Endothelial cell (in vitro differentiated cells): ENCODE data around the gene HPGD. TPM values are rescaled to one million over a fixed set of nuclear protein-coding genes. Genes with fewer than 3 reads are reported as not detected.

Experiments
- DNase-seq: peaks from one replicate; pipeline ENCODE4 v3.0.0; 2021; ENCODE audit warnings: low spot score
- H3K27ac Mint-ChIP-seq: one replicate; pipeline ENCODE4 v1.8.0; 2021; ENCODE audit warnings: mixed read lengths, inconsistent platforms; ENCODE audit not compliant: unreplicated experiment
- H3K27me3 Mint-ChIP-seq: one replicate; pipeline ENCODE4 v1.8.0; 2021; ENCODE audit warnings: mild to moderate bottlenecking, moderate library complexity, mixed read lengths, inconsistent platforms; ENCODE audit not compliant: unreplicated experiment
- H3K36me3 Mint-ChIP-seq: one replicate; pipeline ENCODE4 v1.8.0; 2021; ENCODE audit warnings: mild to moderate bottlenecking, low read depth, mixed read lengths, inconsistent platforms; ENCODE audit not compliant: unreplicated experiment
- H3K4me1 Mint-ChIP-seq: one replicate; pipeline ENCODE4 v1.8.0; 2021; ENCODE audit warnings: mild to moderate bottlenecking, mixed read lengths, inconsistent platforms; ENCODE audit not compliant: unreplicated experiment
- H3K4me3 Mint-ChIP-seq: one replicate; pipeline ENCODE4 v1.8.0; 2021; ENCODE audit warnings: mild to moderate bottlenecking, mixed read lengths, inconsistent platforms; ENCODE audit not compliant: unreplicated experiment
- H3K9me3 Mint-ChIP-seq: one replicate; pipeline ENCODE4 v1.8.0; 2021; ENCODE audit warnings: mixed read lengths, inconsistent platforms; ENCODE audit not compliant: unreplicated experiment
- long read RNA-seq: library from polyadenylated mRNA; unstranded; transcript quantifications from one replicate; pipeline ENCODE4 v2.0.0, GENCODE V29; 2020; ENCODE audit not compliant: unreplicated experiment
- total RNA-seq: library from RNA; stranded (reverse); fragmentation: NEBNext Ultra II Directional; extraction: Animal tissue kit (Norgen Biotek cat#: 25700); gene quantifications from one replicate; pipeline ENCODE4 v1.2.1, GENCODE V29; 2021; ENCODE audit not compliant: unreplicated experiment
- TF ChIP-seq, protein P1 (sequence below): fragments of 200-600 bp; sonication (generic); IDR thresholded peaks from one replicate; pipeline ENCODE4 v1.5.0; 2021; ENCODE audit warnings: antibody characterized with exemption; ENCODE audit not compliant: unreplicated experiment

Gene HPGD
- total RNA-seq: 14.6 TPM
- long read RNA-seq, transcript HPGD-202 (7 exons, 3,027 nt): major isoform, 14 of 19 reads
- long read RNA-seq, partial matches to known transcripts: 3 of 19 reads
- long read RNA-seq, other reads (novel, unspliced or antisense): 0 of 19 reads

- Mint-ChIP-seq H3K9me3 (no peaks in the 10 kb centered on the region), H3K4me3 (peak within 1 kb of the TSS; percentile 92), H3K4me1 (peaks cover 14% of the 10 kb centered on the region), H3K27me3 (peaks cover 1% of the 10 kb centered on the region), H3K27ac (peak within 1 kb of the TSS; percentile 41), H3K36me3 (no peaks in the 10 kb centered on the region)
- DNase-seq: peak; percentile 54
- TF ChIP-seq, protein P1, sequence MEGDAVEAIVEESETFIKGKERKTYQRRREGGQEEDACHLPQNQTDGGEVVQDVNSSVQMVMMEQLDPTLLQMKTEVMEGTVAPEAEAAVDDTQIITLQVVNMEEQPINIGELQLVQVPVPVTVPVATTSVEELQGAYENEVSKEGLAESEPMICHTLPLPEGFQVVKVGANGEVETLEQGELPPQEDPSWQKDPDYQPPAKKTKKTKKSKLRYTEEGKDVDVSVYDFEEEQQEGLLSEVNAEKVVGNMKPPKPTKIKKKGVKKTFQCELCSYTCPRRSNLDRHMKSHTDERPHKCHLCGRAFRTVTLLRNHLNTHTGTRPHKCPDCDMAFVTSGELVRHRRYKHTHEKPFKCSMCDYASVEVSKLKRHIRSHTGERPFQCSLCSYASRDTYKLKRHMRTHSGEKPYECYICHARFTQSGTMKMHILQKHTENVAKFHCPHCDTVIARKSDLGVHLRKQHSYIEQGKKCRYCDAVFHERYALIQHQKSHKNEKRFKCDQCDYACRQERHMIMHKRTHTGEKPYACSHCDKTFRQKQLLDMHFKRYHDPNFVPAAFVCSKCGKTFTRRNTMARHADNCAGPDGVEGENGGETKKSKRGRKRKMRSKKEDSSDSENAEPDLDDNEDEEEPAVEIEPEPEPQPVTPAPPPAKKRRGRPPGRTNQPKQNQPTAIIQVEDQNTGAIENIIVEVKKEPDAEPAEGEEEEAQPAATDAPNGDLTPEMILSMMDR: no peak
Measured at GRCh38 chr4:174522183-174523024, at the start of gene HPGD. Gene HPGD, minus strand, starts transcription at chr4:174522488. Its CDS starts 37 bp downstream, at chr4:174522451.

- Mint-ChIP-seq H3K27me3 (no peaks in the 10 kb centered on the region), H3K36me3 (no peaks in the 10 kb centered on the region), H3K4me1 (peaks cover 17% of the 10 kb centered on the region), H3K4me3 (no peak overlapping the region), H3K27ac (no peak overlapping the region), H3K9me3 (no peaks in the 10 kb centered on the region)
- DNase-seq: no peak
- TF ChIP-seq, protein P1: no peak
Measured at GRCh38 chr4:174564529-174564928, 42.2 kb upstream of the HPGD start.

- Mint-ChIP-seq H3K36me3 (no peaks in the 10 kb centered on the region), H3K27me3 (no peaks in the 10 kb centered on the region), H3K4me3 (no peak overlapping the region), H3K9me3 (no peaks in the 10 kb centered on the region), H3K27ac (peak overlapping the region; percentile 58), H3K4me1 (peaks cover 22% of the 10 kb centered on the region)
- TF ChIP-seq, protein P1: no peak
- no peak for DNase-seq
Measured at GRCh38 chr4:174563399-174563798, 41.1 kb upstream of the HPGD start.

DNA sequence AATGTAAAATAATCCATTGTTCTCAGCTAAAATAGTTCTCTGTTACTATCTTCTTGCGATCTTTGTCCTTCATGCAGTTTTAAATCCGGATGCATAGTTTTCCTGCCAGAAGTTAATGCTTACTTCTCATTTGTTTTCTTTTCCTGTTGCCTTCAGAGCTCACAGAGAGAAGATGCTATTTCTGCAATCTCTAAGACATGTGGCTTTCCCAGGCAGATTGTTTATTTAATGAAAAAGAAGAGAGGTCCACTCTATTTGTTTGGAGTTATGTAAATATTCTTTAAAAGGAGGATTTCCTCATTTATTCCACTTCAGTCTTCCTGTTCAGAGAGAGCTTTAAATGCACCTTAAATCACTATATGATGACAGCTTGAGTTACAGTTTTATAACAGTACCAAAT lies 39.3 kb upstream of the HPGD start:
- Mint-ChIP-seq H3K27ac (peak overlapping the region; percentile 85), H3K36me3 (no peaks in the 10 kb centered on the region), H3K9me3 (no peaks in the 10 kb centered on the region), H3K27me3 (no peaks in the 10 kb centered on the region), H3K4me1 (peaks cover 25% of the 10 kb centered on the region), H3K4me3 (no peak overlapping the region)
- TF ChIP-seq, protein P1: no peak
- no peak for DNase-seq

- no peak overlapping the region for H3K27ac Mint-ChIP-seq
- no peak for DNase-seq
- H3K9me3 Mint-ChIP-seq: no peaks in the 10 kb centered on the region
- no peaks in the 10 kb centered on the region for H3K27me3 Mint-ChIP-seq
- H3K36me3 Mint-ChIP-seq: no peaks in the 10 kb centered on the region
- TF ChIP-seq, protein P1: no peak
- peaks cover 25% of the 10 kb centered on the region for H3K4me1 Mint-ChIP-seq
- H3K4me3 Mint-ChIP-seq: no peak overlapping the region
Measured at GRCh38 chr4:174559894-174560293, 37.6 kb upstream of the HPGD start.
